HG03432 (cell line): ENCODE data around the gene MYH9.
"Not testable (repeated sequence)": the region's sequence is repeated elsewhere in the genome, so short reads cannot be mapped to it uniquely, and the experiment has no call there.

Experiments used
- ATAC-seq: cut with Tn5 transposase; IDR thresholded peaks from one replicate; pipeline ENCODE4 v1.9.1; 2021; ENCODE audit warnings: mild to moderate bottlenecking, moderate library complexity; ENCODE audit not compliant: unreplicated experiment

The MYH9 gene

DNA sequence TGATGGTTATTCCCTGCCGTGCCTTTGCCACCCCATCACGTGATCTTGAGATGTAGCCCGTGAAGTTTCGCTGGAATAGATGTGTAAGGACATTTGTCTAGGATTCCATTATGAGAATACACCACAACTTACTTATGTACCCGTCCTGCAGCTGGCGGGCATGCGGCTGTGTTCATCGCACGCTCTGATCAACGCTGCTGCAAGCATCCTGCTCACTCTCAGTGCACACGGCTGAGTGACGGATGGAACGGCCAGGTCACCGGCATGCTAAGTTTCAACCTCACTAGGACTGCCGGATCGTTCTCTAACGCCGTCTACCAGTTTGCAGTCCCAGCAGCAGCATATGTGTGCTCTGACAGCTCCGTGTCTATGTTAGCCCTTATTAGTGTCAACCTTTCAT is 90.2 kb downstream of the MYH9 start:
- no peak for ATAC-seq

DNA sequence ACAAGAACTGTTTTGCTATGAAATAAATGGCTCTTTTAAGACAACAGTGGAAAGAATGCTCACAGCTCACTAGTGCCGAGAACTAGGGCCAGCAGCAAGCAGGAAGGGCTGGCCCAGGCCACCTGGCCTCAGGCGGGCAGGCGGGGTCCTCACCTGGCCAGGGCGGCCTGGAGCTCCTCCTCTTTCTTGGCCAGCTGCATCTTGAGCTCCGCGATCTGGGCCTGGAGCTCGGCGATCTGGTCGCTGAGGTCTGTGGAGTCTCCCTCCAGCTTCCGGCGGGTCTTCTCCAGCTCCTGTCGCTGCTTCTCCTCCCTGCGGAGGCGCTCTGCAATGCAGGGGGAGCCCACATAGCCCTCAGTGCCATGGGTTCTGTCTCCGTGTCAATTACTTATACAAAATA is 91.1 kb downstream of the MYH9 start:
- ATAC-seq = no peak

GRCh38 chr22:36295247-36295646 is 92.5 kb downstream of the MYH9 start:
- no peak for ATAC-seq

DNA sequence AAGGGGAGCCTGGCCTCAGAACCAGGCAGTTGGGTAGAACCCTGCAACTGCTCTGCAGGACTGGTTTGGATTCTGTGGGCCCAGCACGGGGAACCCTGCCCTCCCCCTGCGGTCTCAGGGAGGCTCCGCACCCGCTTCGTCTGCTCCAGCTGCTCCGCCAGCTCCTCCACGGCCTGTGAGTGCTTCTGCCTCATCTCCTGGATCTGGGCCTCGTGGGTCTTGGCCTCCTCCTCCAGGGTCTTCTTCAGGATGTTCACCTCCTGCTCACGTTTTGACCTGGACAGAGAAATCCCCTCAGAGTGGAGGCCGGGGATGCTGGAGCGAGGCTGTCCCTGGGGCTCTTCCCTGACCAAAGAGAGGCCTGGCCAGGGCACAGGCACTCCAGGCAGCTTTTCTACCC is 93.0 kb downstream of the MYH9 start:
- no peak for ATAC-seq

DNA sequence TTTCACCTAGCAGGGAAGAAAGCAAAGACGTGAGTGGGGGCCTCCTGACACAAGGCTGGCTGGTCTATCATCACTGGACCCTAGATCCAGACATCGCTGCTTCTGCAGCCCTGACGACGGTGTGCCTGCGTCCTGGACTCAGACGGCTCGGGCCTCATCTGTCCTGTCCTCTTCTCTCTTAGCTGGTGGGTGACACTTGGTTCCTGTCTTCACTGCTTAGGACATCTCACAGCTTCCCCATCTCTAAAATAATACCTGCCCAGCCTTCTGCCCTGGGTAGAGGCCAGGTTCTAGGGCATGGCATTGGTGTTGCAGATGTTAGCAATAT is 93.5 kb downstream of the MYH9 start:
- no peak for ATAC-seq

DNA sequence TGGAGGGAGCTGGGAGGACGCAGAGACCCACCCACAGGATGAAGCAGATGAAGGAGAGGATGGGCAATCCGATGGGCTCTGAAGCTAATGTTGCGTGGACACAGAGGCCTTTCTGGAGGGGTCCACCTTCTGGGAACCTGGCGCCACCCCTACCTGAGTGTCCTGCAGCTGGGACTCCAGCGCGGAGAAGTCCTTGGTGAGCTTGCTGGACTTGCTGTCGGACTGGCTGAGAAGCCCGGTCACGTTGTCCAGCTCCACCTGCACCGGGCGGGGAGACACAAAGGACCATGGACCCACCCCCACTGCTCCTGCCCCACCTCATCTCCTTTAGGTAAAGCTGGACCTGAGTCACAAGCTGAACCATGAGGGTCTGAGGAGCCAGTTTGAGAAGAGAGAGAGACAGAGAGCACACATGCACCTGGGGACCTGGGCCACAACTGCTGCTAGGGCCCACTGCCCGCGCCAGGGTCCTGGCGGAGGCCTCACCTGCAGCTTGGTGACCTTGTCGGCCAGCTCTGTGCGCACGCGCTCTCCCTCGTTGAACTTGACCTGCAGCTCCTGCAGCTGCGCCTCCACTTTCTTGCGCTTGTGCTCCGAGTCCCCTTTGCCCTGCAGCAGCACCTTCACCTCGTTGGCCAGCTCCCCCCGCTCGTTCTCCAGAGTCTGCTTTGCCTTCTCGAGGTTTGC is 94.0 kb downstream of the MYH9 start:
- ATAC-seq = no peak

DNA sequence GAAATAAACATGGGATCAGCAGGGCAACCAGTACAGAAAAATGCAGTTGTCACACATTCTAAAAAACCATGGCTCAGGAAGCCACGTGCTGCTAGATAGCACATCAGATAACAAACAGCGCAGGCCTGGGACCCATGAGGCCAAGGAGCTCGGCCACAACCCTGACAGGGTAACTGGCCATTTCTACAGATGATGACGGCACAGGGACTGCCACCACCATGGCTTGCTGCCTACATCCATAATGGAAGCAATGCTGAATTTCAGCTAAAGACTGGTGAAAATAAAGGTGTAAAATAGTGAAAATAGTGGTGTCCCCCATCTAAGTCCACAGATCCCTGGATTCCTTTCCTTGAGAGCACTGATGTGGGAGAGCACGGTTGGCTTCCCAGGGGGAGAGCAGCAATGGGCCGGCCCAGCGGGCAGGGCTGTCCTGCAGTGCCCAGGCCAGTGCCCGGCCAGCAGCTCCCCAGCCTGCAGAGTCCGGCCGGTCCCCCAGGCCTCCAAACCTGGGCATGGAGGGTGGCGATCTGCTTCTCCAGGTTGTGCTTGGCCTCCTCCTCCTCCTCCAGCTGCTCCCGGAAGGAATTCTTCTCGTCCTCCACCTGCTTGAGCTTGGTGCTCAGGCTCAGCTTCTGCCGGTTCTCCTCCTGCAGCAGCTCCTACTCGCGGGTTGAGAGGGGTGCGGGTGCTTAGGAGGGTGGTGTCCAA is 94.8 kb downstream of the MYH9 start:
- ATAC-seq = no peak

DNA sequence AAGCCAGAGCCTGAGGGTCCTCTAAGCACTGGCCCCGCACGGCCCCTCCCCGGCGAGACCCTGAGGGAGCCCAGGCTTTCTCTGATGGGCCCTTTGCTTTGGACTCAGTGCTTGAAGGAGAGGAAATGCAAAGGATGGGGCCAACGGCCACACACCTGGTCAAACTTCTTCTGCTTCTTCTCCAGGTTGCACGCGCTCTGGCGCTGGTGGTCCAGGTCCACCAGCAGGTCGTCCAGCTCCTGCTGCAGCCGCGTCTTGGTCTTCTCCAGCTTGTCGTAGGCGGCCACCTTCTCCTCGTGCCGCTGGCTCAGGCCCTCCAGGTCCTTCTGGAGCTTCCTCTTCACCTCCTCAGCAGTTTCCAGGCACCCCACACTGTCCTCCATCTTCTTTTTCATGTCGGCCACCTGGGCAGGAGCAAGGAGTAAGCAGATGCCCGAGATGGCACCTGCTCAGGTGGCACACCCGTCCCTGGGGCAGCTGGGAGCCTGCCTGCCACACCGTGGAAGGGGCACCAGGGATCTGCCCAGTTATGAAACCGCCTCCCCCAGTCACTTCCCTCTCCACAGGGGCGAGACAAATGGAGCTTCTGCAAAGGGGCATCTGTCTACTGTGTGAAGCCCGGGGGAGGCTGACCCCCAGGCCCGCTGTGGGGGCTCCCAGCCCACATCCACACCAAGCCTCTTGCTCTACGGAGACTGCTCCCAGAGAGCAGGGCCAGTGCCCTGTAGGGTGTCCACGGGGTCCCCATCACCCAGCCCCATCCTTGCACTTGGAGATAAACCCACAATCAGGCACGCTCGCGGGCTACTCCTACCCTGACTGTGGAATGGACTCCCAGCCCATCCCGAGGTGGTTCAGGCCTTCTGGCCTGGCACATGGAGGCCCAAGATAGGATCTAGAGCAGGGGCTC is 95.7 kb downstream of the MYH9 start:
- ATAC-seq = no peak

DNA sequence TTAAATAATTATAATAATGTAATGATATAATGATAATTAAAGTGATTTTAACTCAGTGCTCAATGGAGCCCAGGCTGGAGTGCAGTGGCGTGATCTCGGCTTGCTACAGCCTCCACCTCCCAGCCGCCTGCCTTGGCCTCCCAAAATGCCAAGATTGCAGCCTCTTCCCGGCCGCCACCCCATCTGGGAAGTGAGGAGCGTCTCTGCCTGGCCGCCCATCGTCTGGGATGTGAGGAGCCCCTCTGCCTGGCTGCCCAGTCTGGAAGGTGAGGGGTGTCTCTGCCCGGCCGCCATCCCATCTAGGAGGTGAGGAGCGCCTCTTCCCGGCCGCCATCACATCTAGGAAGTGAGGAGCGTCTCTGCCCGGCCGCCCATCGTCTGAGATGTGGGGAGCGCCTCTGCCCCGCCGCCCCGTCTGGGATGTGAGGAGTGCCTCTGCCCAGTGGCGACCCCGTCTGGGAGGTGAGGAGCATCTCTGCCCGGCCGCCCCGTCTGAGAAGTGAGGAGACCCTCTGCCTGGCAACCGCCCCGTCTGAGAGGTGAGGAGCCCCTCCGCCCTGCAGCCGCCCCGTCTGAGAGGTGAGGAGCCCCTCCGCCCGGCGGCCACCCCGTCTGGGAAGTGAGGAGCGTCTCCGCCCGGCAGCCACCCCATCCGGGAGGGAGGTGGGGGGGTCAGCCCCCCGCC is 97.2 kb downstream of the MYH9 start:
- not testable (repeated sequence) for ATAC-seq

DNA sequence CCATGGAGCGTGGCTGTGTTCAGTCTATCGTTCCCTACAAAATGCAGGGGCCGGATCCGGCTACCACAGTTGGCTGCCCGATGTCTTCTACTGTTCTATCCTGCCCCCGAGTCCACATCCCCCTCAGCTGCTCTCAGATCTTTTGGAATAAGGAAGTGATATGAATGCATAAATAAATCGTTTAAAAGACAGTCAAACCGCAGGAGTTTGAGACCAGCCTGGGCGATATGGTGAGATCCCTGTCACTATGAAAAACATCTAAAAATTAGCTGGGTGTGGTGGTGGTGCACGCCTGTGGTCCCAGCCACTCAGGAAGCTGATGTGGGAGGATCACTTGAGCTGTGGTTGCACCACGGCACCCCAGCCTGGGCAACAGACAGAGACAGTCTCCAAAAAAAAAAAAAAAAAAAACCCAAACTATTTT is 97.8 kb downstream of the MYH9 start:
- not testable (repeated sequence) for ATAC-seq

GRCh38 chr22:36289406-36289870 is 98.3 kb downstream of the MYH9 start:
- ATAC-seq = no peak

GRCh38 chr22:36288571-36289405 is 99.0 kb downstream of the MYH9 start:
- no peak for ATAC-seq

DNA sequence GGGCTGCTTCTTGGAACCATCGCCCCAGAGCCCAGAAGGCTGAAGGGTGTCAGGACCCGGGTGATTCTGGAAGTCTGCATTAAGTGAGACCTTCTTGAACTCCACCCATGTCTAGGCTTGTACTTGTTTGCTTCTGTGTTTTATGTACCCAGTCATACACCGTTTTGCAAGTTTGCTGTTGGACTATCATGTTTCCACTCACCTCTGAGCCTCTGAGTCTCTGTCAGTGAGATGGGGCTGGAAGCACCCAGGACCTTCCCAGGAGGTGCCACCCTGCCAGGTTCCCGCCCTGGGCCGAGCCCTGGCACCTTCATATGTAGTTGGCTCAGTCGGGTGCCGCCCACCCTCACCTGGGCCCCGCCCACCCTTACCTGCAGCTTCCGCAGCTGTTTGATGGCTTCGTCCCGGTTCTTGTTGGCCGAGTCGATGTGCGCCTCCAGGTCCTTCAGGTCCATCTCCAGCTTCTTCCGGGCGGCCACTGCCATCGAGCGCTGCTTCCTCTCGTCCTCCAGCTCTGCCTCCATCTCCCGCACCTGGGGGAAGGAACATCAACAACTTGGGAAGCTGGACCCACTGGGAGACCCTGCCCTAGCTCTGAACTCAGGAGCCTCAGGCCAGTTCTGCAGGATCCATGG is 99.8 kb downstream of the MYH9 start:
- no peak for ATAC-seq

DNA sequence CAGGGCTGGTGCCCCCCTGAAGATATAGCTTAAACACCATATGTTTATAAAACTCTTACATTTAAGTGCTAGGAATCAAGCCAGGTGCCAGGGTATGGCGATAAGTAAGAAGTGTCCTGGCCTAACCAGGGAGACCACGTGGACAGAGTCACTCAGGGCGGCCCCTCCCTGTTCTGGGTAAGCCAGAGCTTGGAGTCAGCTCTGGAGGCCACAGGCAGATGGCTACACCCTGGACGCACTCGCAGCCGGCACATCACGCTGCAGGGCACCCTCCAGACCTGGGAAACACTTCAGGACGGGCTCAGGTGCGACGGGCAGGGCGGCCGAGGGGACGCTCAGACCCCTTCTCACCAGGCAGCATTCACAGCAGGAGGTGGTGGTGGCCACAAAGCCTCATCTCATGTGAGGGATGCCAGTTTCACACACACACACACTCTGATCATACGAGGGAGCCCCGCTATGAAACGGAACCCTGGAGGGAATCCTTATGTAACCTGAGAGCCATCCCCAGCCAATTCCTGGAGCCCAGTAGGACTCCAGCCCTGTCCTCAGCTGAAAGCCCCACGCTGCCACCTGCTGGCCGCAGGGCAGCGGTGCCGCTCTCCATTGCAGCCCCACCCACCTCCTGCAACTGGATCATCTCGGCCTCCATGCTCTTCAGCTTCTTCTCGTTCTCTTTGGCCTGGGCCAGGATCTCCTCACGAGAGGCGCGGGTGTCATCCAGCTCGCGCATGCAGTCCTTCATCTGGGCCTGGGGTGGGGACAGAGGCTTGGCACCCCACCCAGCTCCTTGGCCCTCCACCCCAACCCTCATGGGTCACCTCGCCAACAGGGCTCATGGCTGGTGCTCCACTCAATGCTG is 101.4 kb downstream of the MYH9 start:
- no peak for ATAC-seq

GRCh38 chr22:36285545-36285944 is 102.2 kb downstream of the MYH9 start:
- ATAC-seq = no peak

DNA sequence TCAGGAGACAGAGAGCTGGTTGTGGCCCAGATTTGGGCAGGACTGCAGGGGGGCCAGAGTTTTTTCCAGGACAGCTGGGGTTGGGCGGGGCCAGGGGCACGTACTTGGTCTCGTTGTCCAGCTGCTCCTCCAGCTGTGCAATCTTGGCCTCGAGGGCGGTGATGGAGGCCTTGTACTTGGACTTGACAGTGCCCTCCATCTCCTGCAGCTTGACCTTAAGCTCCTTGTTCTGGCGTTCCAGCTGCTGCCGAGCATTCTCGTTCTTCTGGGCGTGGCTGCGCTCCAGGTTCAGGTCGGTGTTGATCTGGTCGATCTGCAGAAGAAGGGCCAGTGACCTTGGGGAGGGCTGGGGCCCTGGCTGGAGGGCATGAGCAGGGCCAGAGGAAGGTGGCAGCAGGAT is 102.8 kb downstream of the MYH9 start:
- ATAC-seq = no peak

- no peak for ATAC-seq
Observed at GRCh38 chr22:36284171-36284571, 103.6 kb downstream of the MYH9 start.

- no peak for ATAC-seq
Observed at GRCh38 chr22:36282328-36282831, 105.4 kb downstream of the MYH9 start.
